GOT3 (cell line): ENCODE data around the gene PTH1R.
A peak's percentile ranks its signal among the peaks of the same experiment; 100 is the strongest.

Source experiments
- DNase-seq: peaks from one replicate; lab custom pipeline; 2025; ENCODE audit warnings: mixed read lengths; lab: John Stamatoyannopoulos, UW

PTH1R gene

DNA sequence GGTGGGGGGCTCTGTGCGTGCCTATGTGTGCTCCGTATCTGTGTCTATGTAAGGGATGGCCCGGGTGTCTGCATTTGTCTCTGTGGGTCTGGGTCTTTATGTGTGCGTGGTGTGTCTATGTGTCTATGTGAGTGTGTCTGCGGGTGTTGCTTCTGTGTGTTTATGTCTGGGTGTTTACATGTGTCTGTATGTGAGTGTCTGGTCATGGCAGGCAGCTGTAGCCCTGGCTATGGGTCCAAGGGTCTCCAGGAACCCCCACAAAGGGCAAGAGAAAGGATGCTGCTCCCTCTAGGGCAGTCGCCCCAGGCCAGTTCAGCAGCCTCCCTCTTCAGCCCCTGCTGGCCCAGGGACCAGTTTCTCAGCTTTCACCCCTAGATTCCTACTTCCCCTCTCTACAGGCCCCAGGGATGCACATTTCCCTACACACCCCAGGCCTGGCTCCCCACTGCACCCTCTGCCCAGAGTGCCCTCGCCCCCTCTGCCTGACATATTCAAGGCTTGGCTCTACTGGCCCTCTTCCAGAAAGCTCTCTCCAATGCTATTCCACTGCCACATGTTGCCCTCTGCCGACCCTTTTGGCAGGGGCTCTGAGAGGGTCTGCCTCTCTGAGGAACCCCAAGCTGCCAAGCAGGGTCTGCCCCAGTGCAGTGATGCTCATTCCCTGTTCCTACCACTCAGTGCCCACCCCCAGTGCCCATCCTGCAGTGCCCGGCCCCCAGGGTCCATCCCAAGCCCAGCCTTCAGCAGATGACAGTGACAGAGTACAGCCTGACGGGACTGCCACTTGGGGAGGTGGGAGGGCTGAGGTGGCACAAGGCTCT is 13.2 kb upstream of the PTH1R start:
- no peak for DNase-seq

DNA sequence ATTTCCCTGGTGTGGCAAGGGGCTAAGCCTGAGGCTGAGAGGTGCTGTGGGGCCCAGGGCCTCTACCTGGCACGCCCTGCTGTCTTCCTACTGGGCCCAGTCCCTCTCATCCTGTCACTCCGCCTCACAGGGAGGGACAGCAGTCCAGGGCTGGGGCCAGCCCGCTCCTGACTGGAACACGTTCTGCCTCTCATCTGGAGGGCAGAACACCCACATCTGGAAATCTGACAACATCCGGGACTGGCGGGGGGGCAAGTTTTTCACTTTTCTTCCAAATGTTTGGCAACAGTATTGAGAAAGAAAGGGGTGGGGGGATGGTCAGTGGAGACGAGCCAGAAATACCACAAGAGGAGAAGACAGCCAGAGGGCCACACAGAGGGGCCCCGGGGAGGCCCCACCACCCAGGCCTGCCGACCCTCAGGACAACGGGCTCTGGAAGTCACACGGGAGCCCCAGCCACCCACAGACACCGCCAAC is 12.5 kb upstream of the PTH1R start:
- no peak for DNase-seq

DNA sequence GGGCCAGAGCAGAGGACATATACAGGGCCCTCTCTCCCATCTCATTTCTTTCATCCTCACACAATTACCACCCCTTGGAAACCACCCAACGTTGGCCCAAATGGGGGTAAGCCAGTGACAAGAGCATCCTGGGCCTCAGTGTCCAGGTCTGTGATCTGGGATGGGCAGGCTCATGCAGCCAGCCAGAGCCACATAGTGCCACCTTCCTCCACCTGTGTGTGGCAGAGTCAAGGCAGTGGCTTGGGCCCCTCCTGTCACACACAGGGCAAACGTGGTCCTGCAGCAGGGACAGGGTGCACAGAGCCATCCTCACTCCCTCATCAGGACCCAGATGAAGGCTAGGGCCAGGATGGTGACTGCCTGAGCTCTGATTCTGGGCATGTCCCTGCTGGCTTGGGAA is 12.0 kb upstream of the PTH1R start:
- no peak for DNase-seq

DNA sequence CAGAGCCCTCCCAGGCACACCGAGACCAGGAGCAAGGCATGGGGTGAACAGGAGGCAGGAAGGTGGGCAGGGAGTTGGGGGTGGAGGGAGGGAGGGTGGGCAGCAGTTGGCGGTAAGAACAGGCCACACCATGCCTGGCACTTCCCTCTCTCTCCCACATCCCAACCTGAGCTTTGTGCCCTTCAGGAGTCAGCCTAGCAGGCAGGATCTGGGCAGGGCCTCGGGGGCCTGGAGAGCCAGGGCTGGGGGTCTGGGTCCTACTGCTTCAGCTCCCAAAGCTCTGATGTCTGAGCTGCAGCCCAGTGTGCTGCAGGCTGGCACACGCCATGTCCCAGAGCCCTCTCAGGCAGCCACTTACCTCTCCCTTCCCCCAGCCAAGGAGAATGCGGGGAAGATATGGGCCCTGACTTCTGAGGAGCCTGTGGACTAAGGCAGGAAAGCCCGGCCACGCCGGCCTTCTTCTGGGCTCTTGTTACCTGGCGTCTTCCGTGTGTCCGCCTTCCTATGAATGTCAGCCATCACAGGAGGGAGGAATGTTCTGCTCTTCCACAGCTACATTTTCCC is 11.4 kb upstream of the PTH1R start:
- no peak for DNase-seq

DNA sequence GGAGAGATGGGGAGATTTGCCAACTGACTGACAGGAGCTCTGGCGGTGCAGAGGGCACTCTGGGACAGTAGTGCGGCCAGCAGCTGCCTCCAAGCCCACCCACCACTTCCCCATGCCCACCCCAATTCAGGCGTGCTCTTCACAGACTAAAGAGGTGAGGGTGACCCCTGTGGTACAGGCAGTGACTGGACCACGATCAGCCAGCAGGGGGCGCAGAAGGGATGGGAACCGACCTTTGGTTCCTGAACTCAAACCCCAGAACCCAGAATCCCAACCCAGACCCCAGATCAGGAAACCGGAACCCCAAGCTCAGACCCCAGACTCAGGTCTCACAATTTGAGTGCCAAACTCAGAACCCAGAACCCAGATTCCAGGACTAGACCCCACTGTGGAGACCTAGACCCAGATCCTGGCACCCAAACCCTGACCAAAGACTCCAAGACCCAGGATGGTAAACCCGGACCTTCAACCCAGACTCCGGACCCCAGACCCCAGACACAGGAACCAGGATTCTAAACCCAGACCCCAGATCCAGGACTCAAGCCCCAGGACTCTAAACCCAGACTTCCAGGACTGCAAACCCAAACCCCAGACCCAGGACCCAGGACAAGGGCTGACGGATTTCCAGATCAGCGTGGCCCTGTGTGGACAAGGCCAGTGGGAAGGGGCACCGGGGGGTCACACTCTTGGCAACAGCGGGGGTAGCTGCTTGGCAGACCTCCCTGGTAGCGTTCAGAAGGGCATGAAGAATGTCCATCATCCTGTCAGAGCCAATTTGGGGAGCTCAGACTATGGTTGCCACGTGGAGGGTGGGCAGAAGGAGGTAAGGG is 10.6 kb upstream of the PTH1R start:
- peak; percentile 35 for DNase-seq

DNA sequence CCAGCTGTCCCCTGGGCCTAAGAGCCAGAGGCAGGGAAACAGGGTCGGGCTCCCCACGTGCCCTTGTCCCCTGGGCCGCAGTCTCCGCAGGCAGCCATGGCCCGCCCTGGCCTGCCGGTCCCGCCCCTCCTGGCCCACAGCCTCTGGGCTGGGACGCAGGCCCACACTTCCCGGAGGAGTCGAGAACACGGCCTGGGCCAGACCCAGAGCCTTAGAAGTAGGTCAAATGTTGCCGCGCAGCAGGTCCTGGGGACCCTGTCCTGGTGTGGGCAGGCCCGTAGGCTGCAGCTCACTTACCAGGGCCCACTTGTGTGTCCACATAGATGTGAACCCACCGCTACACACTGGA is 10.0 kb upstream of the PTH1R start:
- no peak for DNase-seq

DNA sequence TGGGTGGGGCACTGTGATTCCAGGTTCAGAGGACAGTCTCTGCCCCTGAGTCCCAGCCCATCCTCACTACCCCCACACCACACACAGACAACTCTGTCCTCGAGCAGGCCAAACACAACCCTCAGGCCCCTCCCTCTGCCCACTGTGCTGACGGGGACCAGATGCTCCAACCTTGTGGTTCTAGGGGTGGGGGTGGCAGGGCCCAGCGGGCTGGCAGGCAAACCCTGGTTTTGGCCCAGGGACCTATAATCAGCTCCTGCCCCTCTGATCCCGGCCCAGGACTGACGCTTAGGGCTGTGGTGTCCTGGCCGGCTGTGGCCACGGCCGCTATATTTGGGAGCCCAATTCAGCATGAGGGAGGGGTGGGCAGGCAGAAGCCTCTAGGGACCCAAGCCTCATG is 9.2 kb upstream of the PTH1R start:
- no peak for DNase-seq

DNA sequence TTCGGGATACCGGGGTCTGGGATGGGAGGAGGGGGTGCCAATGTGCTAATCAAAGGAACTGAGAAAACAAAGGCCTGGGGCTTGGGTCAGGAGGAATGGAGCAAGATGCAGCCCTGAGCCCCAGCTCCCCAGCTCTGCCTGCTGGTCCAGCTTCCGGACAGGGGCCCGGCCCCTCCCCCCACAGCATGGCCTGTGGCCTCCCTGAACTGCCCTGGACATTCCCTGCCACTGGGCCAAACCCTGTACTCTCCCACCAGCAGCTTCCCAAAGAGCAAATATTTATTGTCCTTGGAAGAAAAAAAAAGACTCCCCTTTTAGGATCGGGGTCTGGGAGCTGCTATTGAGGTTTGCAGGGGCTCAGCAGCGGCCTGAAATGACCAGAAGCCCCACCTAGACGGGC is 8.6 kb upstream of the PTH1R start:
- DNase-seq, result no peak

DNA sequence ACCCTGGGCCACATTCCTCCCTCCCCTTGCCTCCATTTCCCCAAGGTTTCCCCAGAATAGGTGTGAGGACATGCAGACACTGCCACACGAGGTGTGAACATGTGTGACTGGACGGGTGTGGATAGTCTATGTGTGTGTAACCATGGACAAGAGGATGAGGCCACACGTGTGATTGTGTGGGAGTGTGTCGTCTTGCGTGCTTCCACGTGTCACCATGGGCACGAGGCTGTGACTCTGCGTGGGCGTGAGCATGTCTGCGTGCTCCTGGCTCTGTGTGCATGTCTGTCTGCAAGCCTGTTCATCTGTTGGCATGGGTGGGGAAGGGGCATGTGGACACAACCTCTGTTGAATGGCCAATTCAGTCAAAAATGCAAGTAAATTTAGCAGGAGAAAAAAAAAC is 8.1 kb upstream of the PTH1R start:
- no peak for DNase-seq

DNA sequence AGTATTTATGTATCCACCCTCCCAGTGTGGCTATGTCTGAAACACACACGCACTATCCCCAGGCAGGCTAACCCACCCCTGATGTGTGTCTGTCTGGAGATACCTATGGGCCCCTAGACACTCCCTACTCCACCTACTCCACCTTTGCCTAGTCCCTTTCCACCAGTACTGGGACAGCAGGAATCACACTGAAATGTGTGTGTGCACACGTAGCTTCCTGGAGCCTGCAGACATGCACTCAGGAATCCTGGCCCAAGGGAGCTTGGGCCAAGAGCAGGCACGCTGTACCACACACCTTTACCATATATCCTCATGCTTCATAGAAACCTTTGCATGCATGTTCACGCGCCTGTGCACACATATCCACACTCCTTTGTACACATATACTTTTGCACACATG is 6.9 kb upstream of the PTH1R start:
- DNase-seq, result no peak

DNA sequence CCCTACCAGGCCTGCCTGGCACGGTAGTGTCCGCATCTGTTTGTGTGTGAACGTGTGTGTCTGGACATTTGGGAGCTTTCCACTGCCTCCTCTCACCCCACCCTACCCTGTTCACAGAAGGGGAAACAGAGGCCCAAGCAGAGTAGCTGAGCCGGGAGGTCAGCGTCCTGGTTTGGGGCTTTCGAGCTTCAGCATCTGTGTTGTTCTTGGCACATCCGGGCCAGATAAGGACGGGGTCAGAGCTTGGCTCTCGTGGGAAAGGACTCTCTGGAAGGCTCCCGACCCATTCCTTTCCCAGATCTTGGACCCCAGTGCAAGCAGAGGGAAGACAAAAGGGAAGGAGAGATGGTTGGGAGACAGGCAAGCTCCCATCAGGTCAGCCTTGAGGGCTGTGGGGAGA is 6.3 kb upstream of the PTH1R start:
- no peak for DNase-seq

DNA sequence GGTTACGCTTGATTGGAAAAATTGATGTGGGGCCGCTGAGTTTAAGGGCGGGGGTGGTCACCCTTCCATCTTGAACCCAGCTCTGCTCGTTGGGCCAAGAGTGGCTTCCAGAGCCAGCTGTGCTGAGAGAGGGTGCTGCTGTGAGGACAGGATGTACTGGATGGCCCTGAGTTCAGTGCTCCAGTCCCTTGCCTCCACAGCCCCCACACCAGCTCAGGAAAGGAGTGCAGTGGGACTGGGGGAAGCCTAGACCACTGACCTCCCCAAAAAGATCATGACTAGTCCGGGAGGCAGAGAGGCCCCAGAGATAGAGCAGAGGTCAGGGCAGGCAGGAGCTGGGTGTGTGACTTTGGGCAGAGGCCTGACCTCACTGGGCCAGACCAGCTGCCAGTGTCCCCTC is 4.0 kb upstream of the PTH1R start:
- no peak for DNase-seq

DNA sequence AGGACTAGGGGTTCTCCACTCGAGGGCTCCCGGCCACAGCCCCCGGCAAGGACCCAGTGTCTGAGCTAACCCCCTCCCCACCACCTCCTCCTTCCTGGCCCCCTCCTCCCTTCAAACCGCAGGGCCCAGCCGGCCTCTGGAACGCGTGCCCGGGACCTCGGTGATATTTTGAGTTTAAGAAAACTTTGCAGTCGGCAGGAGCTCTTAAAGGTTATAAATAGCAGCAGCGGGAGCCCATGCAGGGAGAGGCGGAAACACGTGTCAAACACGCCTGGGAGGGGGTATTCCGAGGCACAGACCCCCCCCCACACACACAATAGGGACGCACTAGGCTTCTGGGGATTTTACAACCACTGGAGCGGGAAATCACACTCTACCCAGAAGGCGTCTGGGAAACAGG is 3.1 kb upstream of the PTH1R start:
- no peak for DNase-seq

DNA sequence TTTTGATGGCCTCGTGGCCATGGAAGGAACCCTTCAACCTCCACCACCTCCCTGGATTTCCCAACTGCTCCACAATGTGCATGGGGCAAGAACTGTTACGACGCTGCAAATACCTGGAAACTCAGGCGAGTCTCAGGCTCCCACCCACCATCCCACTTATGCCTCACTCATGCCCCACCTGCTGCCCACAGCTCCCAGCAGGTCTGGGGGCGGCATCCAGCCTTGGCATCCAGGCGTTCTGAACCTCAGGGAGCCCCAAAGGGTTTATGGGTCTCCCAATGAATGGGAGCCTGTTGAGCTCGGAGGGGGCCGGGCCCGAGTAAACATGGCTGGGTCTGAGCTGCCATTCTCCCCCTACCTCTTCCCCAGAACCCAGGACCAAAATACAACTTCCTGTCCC is 2.0 kb upstream of the PTH1R start:
- no peak for DNase-seq

DNA sequence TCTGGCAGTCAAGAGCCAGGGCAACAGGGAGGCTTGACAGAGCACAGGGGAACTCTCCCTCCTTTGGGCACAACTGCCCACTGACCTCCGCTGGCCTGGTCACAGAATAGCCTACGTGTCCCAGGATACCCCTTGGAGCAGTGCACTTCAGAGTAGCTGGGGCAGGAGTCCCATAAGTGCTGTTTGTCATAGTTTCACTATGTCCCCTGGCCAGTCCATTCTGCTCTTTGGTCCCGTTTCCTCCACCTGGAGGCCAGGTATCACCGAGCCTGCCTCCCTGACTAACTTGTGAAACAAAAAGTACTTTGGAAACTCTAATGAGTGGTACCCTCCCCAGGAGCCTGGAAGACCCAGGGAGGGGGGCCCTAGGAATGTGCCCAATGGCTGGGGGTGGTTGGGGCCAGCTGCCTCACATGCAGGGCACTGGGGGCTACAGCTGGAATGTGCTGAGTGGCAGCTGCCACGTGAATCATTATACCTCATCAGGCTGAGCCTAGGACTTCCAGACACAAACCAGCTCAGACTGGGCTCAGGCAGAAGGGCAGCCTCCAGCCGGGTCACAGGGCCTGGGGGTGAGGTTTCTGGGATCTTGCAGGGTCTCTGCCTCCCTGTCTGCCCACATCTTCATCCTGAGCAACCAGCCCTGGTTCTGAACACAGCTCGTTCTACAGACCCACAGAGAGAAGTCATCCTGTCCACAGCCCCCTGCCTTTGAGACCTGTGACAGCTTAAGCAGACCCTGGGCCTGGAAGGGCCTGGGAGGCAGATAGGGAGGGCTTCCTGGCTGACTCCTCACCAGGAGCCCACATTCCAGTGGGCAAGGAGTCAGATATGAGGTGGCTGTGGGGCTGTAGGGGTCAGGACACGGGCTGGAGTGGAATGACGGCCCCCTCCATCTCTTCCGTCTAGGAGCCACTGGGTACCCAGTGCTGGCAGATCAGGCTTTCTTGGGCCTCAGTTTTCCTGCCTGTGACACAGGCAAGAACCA is 914 bp upstream of the PTH1R start:
- no peak for DNase-seq

DNA sequence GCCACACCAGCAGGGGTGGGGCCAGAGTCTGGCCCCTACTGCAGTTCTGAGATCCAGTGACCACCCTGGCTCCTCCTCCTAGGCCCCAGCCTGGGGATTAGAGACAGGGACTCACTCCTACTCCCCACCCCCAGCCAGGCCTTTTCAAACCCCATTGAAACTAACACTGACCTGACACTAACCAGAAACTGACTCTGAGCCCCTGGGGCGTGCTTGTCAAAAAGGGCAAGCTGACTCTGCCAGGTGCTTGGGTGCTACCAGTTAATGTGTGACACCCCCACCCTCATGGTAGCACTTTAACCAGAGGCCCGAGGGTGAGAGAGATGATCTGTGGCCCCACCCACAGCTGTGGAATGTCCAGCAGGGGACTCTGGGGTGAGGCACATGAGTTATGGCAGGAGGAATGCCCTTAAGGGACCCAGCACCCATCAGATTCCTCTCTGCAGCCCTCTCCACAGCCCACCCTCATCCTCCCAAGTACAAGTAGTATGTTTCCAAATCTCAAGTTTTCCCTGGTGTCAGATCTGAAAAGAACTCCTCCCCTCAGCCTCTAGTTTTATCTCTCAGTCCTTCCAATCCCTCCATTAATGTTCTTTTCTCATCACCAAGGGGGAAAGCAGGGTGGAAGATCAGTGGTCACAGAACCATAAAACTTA is 1.4 kb downstream of the PTH1R start:
- DNase-seq, result no peak

DNA sequence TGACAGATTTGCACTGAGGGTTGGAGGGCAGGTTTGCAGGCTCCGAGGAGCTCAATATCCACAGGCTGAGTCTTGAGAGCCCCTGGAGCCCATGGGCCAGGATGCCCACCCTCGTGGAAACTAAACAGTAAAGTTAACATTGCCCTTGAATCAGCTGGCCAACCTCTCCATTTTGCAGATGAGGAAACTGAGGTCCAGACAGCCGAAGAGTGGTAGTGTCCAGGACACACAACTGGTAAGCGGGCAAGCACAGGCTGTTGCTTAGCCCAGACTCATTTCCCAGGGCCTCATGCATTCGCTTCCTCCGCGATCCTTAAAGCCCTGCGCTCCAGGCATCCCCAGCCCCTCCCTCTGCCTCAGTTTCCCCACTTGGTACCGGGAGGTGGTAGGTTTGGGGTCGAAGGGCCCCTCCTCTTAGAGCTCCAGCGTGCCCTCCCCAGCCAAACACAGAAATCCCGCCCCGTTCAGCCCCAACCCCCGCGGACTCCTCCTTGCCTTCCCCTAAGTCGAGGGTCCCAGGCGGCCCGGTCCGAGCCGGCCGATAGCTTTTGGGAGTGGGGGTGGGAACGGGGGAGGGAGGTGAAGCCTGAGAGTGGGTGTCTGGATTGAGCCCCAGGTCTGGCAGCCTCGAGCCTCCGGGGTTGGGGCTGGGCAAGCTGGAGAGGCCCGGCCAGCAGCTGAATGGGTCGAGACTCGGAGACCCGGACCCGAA is 3.5 kb downstream of the PTH1R start:
- no peak for DNase-seq

DNA sequence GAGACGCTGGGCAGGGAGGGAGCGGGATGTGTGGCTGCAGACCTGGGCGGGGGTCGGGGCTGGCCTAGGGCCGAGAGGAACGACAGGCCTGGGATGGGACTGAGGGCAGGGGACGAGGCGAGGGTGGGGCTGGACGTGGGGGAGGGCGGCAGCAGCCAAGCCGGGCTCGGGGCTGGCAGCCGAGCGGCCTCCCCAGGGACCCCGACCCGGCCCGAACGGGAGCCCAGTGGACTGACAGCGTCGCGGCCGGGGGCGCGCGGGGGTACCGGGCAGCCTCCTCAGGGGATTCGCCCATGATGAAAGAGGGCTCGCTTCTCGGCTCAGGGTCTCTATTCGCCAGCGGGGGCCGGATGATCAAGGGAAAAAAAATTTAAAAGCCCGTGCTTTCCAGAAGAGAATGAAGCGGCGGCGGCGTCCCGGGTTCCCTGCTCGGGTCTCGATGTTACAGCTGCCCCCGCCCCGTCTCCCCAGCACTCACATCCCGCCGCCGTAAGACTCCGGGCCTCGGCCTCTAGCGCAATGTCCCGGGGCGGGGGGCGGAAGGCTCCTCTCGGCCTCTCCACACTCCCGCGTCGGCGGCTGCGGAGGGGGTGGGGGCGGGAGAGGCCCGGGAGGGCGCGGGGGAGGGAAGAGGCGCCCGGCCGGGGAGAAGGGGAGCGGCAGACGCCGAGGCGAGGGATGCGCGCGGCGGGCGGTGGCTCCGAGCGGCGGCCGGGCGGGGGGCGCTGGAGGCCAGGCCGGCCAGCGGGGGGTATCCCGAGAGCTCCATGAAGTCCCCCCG is 4.3 kb downstream of the PTH1R start:
- no peak for DNase-seq

DNA sequence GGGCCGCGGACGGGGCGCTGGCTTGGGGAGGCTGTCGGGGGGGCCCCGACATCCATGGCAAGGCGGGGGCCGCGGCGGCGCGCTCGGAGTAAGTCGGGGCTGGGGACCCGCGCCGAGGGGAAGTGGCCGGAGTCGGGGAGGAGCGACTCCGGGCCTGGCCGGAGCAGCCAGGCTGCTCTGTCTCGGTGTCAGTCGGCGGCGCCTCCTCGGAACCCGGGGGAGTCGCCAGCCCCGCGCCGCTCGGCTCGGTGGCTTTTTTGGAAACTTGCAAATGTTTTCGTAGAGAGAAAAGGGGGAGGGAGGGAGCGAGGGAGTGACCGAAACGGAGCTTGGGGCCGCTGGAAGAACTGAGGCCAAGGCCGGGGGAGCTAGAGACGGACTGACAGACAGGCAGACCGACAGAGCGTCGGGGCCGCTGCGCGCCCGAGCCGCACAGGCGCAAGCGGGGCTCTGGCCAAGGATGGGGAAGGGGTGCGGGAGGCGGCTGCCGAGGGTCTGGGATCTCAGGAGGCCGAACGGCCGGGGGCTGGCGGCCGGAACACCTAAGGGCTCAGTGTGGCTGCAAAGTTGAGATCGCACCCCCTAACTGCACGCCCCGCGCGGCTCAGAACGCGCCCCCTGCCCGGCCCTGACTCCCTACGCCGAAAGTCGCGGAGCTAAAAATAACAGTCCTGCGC is 5.0 kb downstream of the PTH1R start:
- no peak for DNase-seq
